HG02938 (cell line): ENCODE results near the gene MFSD6L.

Experiments
- ATAC-seq: cut with Tn5 transposase; IDR thresholded peaks from one replicate; pipeline ENCODE4 v1.9.1; 2021; ENCODE audit warnings: mild to moderate bottlenecking, moderate library complexity; ENCODE audit not compliant: unreplicated experiment

MFSD6L gene

DNA sequence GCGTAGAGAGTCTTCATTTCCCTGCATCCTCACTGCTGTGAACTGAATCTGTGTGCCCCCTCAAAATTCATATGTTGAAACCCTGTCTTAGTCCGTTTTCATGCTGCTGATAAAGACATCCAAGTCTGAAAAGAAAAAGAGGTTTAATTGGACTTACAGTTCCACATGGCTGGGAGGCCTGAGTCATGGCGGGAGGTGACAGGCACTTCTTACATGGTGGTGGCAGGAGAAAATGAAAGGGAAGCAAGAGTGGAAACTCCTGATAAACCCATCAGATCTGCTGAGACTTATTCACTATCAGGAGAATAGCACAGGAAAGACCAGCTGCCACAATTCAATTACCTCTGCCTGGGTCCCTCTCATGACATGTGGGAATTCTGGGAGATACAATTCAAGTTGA is 51.4 kb downstream of the MFSD6L start:
- no peak for ATAC-seq
